B cell (primary cell): Measurements from ENCODE around the gene DNPH1. TPM values are rescaled to one million over a fixed set of nuclear protein-coding genes. Genes with fewer than 3 reads are reported as not detected.

Experiments used
- ATAC-seq: fragments of 200-7000 bp; cut with Tn5 transposase; one replicate; pipeline ENCODE4 v1.10.0; 2021; ENCODE audit warnings: low read depth, mild to moderate bottlenecking, moderate number of reproducible peaks, moderate library complexity
- CTCF ChIA-PET: fragments of 350-600 bp; sonication (Branson Sonifier 250); formaldehyde crosslinking; loops from one replicate; lab custom pipeline; 2021; ENCODE audit warnings: antibody characterized with exemption, inconsistent platforms; lab: Charles Lee
- POLR2A ChIA-PET: fragments of 350-600 bp; sonication (Branson Sonifier 250); formaldehyde crosslinking; loops from one replicate; lab custom pipeline; 2021; ENCODE audit warnings: antibody characterized with exemption; lab: Charles Lee
- DNase-seq: peaks from one replicate; pipeline ENCODE4 v3.0.0; 2013
- H2AFZ ChIP-seq: 2 replicates; pipeline ENCODE4 v1.6.1; 2012; ENCODE audit warnings: mild to moderate bottlenecking, low read depth, low read length; ENCODE audit not compliant: insufficient read depth, poor library complexity, severe bottlenecking
- H3K27ac ChIP-seq, 2 donors: 1 replicate in 1 of 2; 2 replicates in 1 of 2; pipeline ENCODE4 v1.5.1; 2012 to 2013; ENCODE audit warnings: low read length in 2 of 2, mild to moderate bottlenecking in 2 of 2, moderate library complexity in 1 of 2
- H3K27me3 ChIP-seq, 4 experiments: fragments of 200-600 bp in 1 of 4; sonication (generic) in 1 of 4; replicated peaks in 1 of 4; 1 replicate in 2 of 4; 2 replicates in 2 of 4; pipeline versions ENCODE4 v1.6.1 to v1.7.0; 2013 to 2016; ENCODE audit warnings: low read length in 3 of 4, mild to moderate bottlenecking in 2 of 4, mixed read lengths in 1 of 4, moderate library complexity in 1 of 4; ENCODE audit not compliant: insufficient read depth in 4 of 4, control insufficient read depth in 3 of 4; ENCODE audit errors: control extremely low read depth in 1 of 4
- H3K36me3 ChIP-seq, 2 experiments: replicated peaks in 1 of 2; 1 replicate in 1 of 2; 2 replicates in 1 of 2; pipeline versions ENCODE4 v1.6.1 to v1.7.1; 2013; ENCODE audit warnings: low read length in 1 of 2; ENCODE audit not compliant: insufficient read depth in 2 of 2, control insufficient read depth in 1 of 2; ENCODE audit errors: control extremely low read depth in 1 of 2, extremely low read depth in 1 of 2
- H3K4me1 ChIP-seq, 2 donors: fragments of 200-600 bp in 1 of 2; sonication (generic) in 1 of 2; 1 replicate in 1 of 2; 2 replicates in 1 of 2; pipeline versions ENCODE4 v1.5.1 to v1.6.1; 2013 to 2017; ENCODE audit warnings: low read length in 2 of 2; ENCODE audit not compliant: control insufficient read depth in 2 of 2, insufficient read depth in 2 of 2
- H3K4me2 ChIP-seq: replicated peaks from 2 replicates; pipeline ENCODE3; 2012; ENCODE audit warnings: mild to moderate bottlenecking, low read depth, low read length; ENCODE audit not compliant: poor library complexity, severe bottlenecking
- H3K4me3 ChIP-seq, 5 experiments: fragments of 200-600 bp in 1 of 5; sonication (generic) in 1 of 5; 1 replicate in 3 of 5; 2 replicates in 2 of 5; pipeline versions ENCODE4 v1.5.1 to v1.7.0; 2011 to 2016; ENCODE audit warnings: low read length in 4 of 5, mild to moderate bottlenecking in 4 of 5, low read depth in 2 of 5, control low read depth in 1 of 5, moderate library complexity in 1 of 5; ENCODE audit not compliant: insufficient read depth in 1 of 5; ENCODE audit errors: control extremely low read depth in 1 of 5, extremely low read depth in 1 of 5
- H3K79me2 ChIP-seq: fragments of 200-600 bp; sonication (generic); one replicate; pipeline ENCODE4 v1.6.0; 2016; ENCODE audit warnings: low read length; ENCODE audit not compliant: control insufficient read depth, insufficient read depth
- H3K9ac ChIP-seq: fragments of 200-600 bp; sonication (generic); 2 replicates; pipeline ENCODE4 v1.6.1; 2017; ENCODE audit warnings: mild to moderate bottlenecking, low read length, moderate library complexity
- H3K9me3 ChIP-seq, 3 donors: one replicate each; pipeline versions ENCODE4 v1.6.1 to v1.7.1; 2013; ENCODE audit warnings: low read length in 2 of 3; ENCODE audit not compliant: control insufficient read depth in 2 of 3, insufficient read depth in 1 of 3; ENCODE audit errors: control extremely low read depth in 1 of 3
- H4K20me1 ChIP-seq: 2 replicates; pipeline ENCODE4 v1.6.0; 2012; ENCODE audit warnings: mild to moderate bottlenecking, low read length; ENCODE audit not compliant: insufficient read depth, control insufficient read depth, poor library complexity, severe bottlenecking
- H3K27ac Mint-ChIP-seq: one replicate; pipeline ENCODE4 v1.8.0; 2021; ENCODE audit warnings: mixed read lengths
- H3K27me3 Mint-ChIP-seq: one replicate; pipeline ENCODE4 v1.8.0; 2021; ENCODE audit warnings: mixed read lengths
- H3K4me1 Mint-ChIP-seq: one replicate; pipeline ENCODE4 v1.8.0; 2021; ENCODE audit warnings: mixed read lengths
- H3K4me3 Mint-ChIP-seq: one replicate; pipeline ENCODE4 v1.8.0; 2021; ENCODE audit warnings: mixed read lengths
- H3K9me3 Mint-ChIP-seq: one replicate; pipeline ENCODE4 v1.8.0; 2022; ENCODE audit warnings: mixed read lengths; ENCODE audit not compliant: insufficient read depth
- EZH2 ChIP-seq: IDR thresholded peaks from 2 replicates; pipeline ENCODE4 v1.6.1; 2012; ENCODE audit warnings: borderline replicate concordance, low read depth, mild to moderate bottlenecking, moderate library complexity, low read length; ENCODE audit not compliant: insufficient read depth, poor library complexity, severe bottlenecking
- WGBS: methylation state at CpG from one replicate; pipeline ENCODE4 v1.1.5; 2013; ENCODE audit warnings: missing lambda C conversion rate; ENCODE audit not compliant: insufficient coverage; 5-methylcytosine and 5-hydroxymethylcytosine counted together
- intact Hi-C: fragments of 100-400 bp; cut with micrococcal nuclease; formaldehyde crosslinking; loops from one replicate; pipeline ENCODE4 v1.10.0; 2022
- polyA plus RNA-seq: library from polyadenylated mRNA; depleted of rRNA; stranded (reverse); fragments of >200 nt; gene quantifications from 2 replicates; pipeline ENCODE4 v1.2.3, GENCODE V29; 2012
- total RNA-seq, 2 donors: library from RNA; stranded (reverse); fragments of 120-200 nt in 1 of 2; gene quantifications; 1 replicate in 1 of 2; 2 replicates in 1 of 2; pipeline versions ENCODE4 v1.2.3 to v1.2.4, GENCODE V29; 2013 to 2022
- TF ChIP-seq, protein P1 (sequence below): fragments of 200-600 bp; IDR thresholded peaks from one replicate; pipeline ENCODE4 v1.8.0; 2022; ENCODE audit warnings: antibody characterized with exemption, mild to moderate bottlenecking

The DNPH1 gene
- total and polyA plus RNA-seq, 2 donors (not counting 1 experiment from before 2014, with no cell fraction given): 29.0 to 52.8 TPM

DNA sequence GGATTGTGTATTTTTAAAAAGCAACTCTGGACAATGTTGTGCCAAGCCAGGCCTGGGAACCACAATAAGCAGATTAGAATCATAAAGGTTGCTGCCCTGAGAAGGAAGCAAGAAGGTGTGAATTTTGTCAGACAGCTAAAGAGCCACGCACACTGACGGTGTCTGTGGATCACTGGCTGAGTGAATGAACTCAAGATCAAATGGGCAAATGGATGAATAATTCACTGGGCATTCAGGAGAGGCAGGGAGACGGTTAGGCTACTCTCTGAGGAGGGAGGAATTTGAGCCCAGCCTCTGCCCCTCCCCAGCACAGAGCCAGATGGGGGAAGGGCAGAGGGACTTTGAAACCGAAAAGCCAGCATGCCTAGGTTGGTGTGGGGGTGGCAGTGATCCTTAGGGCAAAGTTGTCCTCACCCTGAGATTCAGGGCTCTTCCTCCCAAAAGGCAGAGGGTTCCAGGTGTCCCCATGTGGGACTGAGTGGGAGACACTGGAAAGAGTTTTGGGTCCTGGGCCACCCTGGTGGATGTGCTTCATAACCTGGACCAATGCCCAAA, 49.3 kb upstream of the DNPH1 start:
- peaks cover 21% of the 10 kb centered on the region for H3K4me1 Mint-ChIP-seq
- POLR2A ChIA-PET: no interaction called here
- Histone ChIP-seq H4K20me1 (peaks cover 5% of the 10 kb centered on the region), H3K9me3 (no peaks in the 10 kb centered on the region), H3K27ac (no peak overlapping the region), H2AFZ (no peak overlapping the region), H3K4me3 (no peak overlapping the region), H3K36me3 (no peaks in the 10 kb centered on the region), H3K79me2 (no peaks in the 10 kb centered on the region), H3K4me1 (peaks cover 21 to 24% of the 10 kb centered on the region in 2 donors), H3K27me3 (peaks cover 0 to 34% (median 14%) of the 10 kb centered on the region in 4 experiments), H3K9ac (no peak overlapping the region), H3K4me2 (no peak overlapping the region)
- CTCF ChIA-PET: no interaction called here
- ATAC-seq: no peak
- no peaks in the 10 kb centered on the region for H3K9me3 Mint-ChIP-seq
- no peak overlapping the region for H3K27ac Mint-ChIP-seq
- intact Hi-C loops: no loop called here
- no peak overlapping the region for H3K4me3 Mint-ChIP-seq
- DNase-seq: no peak
- H3K27me3 Mint-ChIP-seq: peaks cover 41% of the 10 kb centered on the region
- TF ChIP-seq, protein P1, sequence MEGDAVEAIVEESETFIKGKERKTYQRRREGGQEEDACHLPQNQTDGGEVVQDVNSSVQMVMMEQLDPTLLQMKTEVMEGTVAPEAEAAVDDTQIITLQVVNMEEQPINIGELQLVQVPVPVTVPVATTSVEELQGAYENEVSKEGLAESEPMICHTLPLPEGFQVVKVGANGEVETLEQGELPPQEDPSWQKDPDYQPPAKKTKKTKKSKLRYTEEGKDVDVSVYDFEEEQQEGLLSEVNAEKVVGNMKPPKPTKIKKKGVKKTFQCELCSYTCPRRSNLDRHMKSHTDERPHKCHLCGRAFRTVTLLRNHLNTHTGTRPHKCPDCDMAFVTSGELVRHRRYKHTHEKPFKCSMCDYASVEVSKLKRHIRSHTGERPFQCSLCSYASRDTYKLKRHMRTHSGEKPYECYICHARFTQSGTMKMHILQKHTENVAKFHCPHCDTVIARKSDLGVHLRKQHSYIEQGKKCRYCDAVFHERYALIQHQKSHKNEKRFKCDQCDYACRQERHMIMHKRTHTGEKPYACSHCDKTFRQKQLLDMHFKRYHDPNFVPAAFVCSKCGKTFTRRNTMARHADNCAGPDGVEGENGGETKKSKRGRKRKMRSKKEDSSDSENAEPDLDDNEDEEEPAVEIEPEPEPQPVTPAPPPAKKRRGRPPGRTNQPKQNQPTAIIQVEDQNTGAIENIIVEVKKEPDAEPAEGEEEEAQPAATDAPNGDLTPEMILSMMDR: no peak
- no peak for TF ChIP-seq EZH2
- 69% methylated on average over 3 of the region's 4 CpGs for WGBS

DNA sequence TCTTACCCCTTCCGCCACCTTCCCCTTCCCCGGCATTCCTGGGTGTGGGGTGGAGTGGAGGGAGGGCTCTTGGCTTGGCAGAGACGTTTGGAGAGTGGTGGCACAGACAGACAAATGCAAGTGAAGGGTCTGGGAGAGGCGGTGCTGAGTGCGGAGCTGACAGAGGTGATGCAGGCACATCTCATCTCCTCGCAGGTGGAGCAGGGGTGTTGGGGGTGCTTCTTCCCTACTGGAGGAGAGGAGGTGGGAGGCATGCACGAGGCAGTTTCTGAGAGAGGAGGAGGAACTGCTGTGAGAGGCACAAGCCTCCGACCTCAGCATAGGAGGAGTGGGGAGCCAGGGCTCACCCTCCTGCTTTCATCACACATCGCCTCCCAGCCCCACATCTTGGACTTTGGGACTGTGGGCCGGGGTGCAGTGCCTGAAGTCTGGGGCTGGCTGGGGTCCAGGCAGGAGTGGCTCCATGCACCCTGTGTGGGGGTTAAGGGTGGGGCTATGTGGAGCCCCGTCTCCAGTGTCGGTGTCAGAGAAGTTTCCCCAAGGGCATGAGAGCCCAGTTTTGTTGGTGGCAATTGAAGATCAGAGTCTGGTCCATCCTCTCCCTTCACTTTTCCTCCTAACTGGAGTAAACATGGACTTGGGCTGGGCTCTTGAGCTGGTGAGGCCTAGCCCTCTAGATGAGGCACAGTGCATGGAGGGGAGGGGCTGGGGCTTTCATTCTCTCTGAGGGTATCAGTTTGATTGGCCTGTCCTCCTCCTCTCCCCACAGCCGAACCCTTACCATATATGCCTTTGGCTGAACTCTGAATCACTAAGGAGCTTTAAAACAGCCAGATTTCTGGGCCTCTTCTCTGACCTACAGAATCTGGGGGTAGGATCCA, 48.6 kb upstream of the DNPH1 start:
- no peaks in the 10 kb centered on the region for H3K9me3 Mint-ChIP-seq
- H3K4me1 ChIP-seq: peaks cover 21 to 24% of the 10 kb centered on the region in 2 donors
- ATAC-seq: no peak
- no peak for TF ChIP-seq EZH2
- TF ChIP-seq, protein P1: no peak
- H3K4me1 Mint-ChIP-seq: peaks cover 25% of the 10 kb centered on the region
- peak overlapping the region; percentile 39 for H3K4me3 Mint-ChIP-seq
- H2AFZ ChIP-seq: no peak overlapping the region
- no peak overlapping the region for H3K27ac ChIP-seq
- H3K4me2 ChIP-seq: no peak overlapping the region
- no peaks in the 10 kb centered on the region for H3K79me2 ChIP-seq
- no peaks in the 10 kb centered on the region for H3K36me3 ChIP-seq
- ChIA-PET POLR2A (no interaction called here), CTCF (no interaction called here)
- peaks cover 41% of the 10 kb centered on the region for H3K27me3 Mint-ChIP-seq
- peaks cover 5% of the 10 kb centered on the region for H4K20me1 ChIP-seq
- intact Hi-C loops: no loop called here
- no peak overlapping the region for H3K9ac ChIP-seq
- H3K27me3 ChIP-seq: peaks cover 0 to 28% (median 13%) of the 10 kb centered on the region in 4 experiments
- H3K27ac Mint-ChIP-seq: peak overlapping the region; percentile 10
- H3K4me3 ChIP-seq: no peak overlapping the region
- no peak for DNase-seq
- H3K9me3 ChIP-seq: no peaks in the 10 kb centered on the region
- 89% methylated on average over 8 of the region's 13 CpGs for WGBS
